HEK293T (cell line): ENCODE measurements around the gene PLD5.
"Not testable (repeated sequence)": the region's sequence is repeated elsewhere in the genome, so short reads cannot be mapped to it uniquely, and the experiment has no call there.

ENCODE experiments used
- CTCF ChIA-PET: fragments of 350-600 bp; formaldehyde crosslinking; extraction: SDS; loops from one replicate; lab custom pipeline; 2021; ENCODE audit warnings: antibody characterized with exemption, inconsistent platforms; lab: Yijun Ruan, JAX
- POLR2A ChIA-PET: fragments of 350-600 bp; formaldehyde crosslinking; extraction: SDS; loops from one replicate; lab custom pipeline; 2020; ENCODE audit warnings: antibody characterized with exemption, inconsistent platforms; lab: Yijun Ruan, JAX
- DNase-seq: peaks from one replicate; pipeline ENCODE4 v3.0.0; 2012; ENCODE audit warnings: mixed read lengths; ENCODE audit errors: extremely low spot score
- ARNT ChIP-seq: fragments of 450-650 bp; IDR thresholded peaks from 2 replicates; pipeline ENCODE4 v1.6.1; 2017; ENCODE audit warnings: mild to moderate bottlenecking
- BHLHE40 ChIP-seq: fragments of 450-650 bp; IDR thresholded peaks from 2 replicates; pipeline ENCODE4 v1.6.1; 2016; ENCODE audit warnings: mild to moderate bottlenecking, moderate library complexity, borderline replicate concordance
- CTBP1 ChIP-seq: fragments of 450-650 bp; IDR thresholded peaks from 2 replicates; pipeline ENCODE4 v1.6.1; 2016; ENCODE audit warnings: borderline replicate concordance
- ELF4 ChIP-seq: fragments of 450-650 bp; IDR thresholded peaks from 2 replicates; pipeline ENCODE4 v1.6.1; 2017; ENCODE audit warnings: antibody characterized with exemption
- FOXA1 ChIP-seq: fragments of 450-650 bp; IDR thresholded peaks from 2 replicates; pipeline ENCODE4 v1.6.1; 2016; ENCODE audit warnings: mild to moderate bottlenecking
- FOXK2 ChIP-seq: fragments of 450-650 bp; IDR thresholded peaks from 2 replicates; pipeline ENCODE4 v1.6.1; 2016; ENCODE audit warnings: mild to moderate bottlenecking
- FOXM1 ChIP-seq: fragments of 450-650 bp; IDR thresholded peaks from 2 replicates; pipeline ENCODE4 v1.6.1; 2017; ENCODE audit warnings: mild to moderate bottlenecking, borderline replicate concordance
- HDGF ChIP-seq: fragments of 450-650 bp; IDR thresholded peaks from 2 replicates; pipeline ENCODE4 v1.6.1; 2017; ENCODE audit warnings: antibody characterized with exemption, borderline replicate concordance
- L3MBTL2 ChIP-seq: fragments of 450-650 bp; conservative IDR thresholded peaks from 2 replicates; pipeline ENCODE4 v1.6.1; 2016; ENCODE audit warnings: mild to moderate bottlenecking
- LEF1 ChIP-seq: fragments of 450-650 bp; IDR thresholded peaks from 2 replicates; pipeline ENCODE4 v1.6.1; 2017; ENCODE audit warnings: mild to moderate bottlenecking, borderline replicate concordance
- NFRKB ChIP-seq: fragments of 450-650 bp; IDR thresholded peaks from 2 replicates; pipeline ENCODE4 v1.6.1; 2016; ENCODE audit warnings: mild to moderate bottlenecking, moderate library complexity
- SP1 ChIP-seq: fragments of 450-650 bp; IDR thresholded peaks from 2 replicates; pipeline ENCODE4 v1.6.1; 2017
- SUZ12 ChIP-seq: fragments of 450-650 bp; IDR thresholded peaks from 2 replicates; pipeline ENCODE4 v1.6.1; 2016; ENCODE audit warnings: mild to moderate bottlenecking
- TARDBP ChIP-seq: fragments of 450-650 bp; IDR thresholded peaks from 2 replicates; pipeline ENCODE4 v1.6.1; 2016
- ZNF384 ChIP-seq: fragments of 450-650 bp; IDR thresholded peaks from 2 replicates; pipeline ENCODE4 v1.6.1; 2016
- TF ChIP-seq, protein P1 (sequence below): fragments of 450-650 bp; IDR thresholded peaks from 2 replicates; pipeline ENCODE4 v1.6.1; 2016

Gene PLD5

DNA sequence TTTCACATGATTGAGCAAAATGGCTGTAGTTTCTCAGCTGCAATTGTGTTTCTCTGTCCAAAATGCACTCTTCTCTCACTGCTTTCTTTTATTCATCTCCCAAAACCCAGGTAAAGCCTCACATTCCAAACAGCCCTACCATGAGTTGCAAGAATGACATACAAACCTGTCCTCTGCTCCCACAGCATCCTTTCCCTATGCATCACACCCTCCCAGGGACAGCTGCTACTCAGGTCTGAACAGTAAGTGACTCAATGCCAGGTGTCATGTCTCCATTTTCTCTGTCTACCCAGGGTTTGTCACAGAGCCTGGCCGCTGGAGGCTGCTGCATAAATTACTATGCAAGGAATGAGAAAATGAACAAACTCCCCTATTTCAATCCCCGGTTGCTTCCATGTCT, 118.5 kb downstream of the PLD5 start:
- no peak for DNase-seq
- ChIA-PET CTCF (interaction anchor here (0.7 kb wide), 1 partner anchor 20 kb away, joined by 4 read pairs; no protein-coding TSS in a partner anchor), POLR2A (no interaction called here)
- TF ChIP-seq TARDBP (no peak), ZNF384 (no peak), ELF4 (no peak), SUZ12 (no peak), L3MBTL2 (no peak), BHLHE40 (no peak), NFRKB (no peak), SP1 (no peak), HDGF (no peak), CTBP1 (no peak), LEF1 (no peak), FOXK2 (no peak), ARNT (no peak)
- TF ChIP-seq, protein P1, sequence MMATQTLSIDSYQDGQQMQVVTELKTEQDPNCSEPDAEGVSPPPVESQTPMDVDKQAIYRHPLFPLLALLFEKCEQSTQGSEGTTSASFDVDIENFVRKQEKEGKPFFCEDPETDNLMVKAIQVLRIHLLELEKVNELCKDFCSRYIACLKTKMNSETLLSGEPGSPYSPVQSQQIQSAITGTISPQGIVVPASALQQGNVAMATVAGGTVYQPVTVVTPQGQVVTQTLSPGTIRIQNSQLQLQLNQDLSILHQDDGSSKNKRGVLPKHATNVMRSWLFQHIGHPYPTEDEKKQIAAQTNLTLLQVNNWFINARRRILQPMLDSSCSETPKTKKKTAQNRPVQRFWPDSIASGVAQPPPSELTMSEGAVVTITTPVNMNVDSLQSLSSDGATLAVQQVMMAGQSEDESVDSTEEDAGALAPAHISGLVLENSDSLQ: no peak

DNA sequence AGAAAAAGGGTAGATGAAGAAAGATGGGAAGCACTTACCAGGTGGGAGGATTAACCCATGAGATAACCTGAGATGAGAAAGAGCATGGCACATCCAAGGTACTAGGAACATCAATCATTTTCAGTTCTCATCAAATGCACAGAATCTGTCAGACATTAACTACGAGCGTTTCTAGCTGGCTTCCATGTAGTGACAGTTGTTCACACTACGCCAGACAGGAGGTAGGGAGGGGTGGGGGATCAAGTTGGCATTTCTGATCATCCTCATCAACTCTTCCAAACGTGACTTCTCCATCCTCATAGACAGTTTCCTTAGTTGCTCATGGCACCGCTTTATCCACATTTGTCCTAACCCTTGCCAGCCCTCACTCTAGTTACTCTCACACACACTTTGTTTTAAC, 120.2 kb downstream of the PLD5 start:
- POLR2A ChIA-PET: no interaction called here
- TF ChIP-seq, protein P1: no peak
- TF ChIP-seq ELF4: no peak
- no peak for TF ChIP-seq SP1
- TF ChIP-seq ARNT: no peak
- TF ChIP-seq FOXA1: no peak
- no peak for TF ChIP-seq L3MBTL2
- no peak for TF ChIP-seq TARDBP
- TF ChIP-seq LEF1: no peak
- TF ChIP-seq HDGF: no peak
- TF ChIP-seq ZNF384: no peak
- no peak for TF ChIP-seq FOXM1
- TF ChIP-seq FOXK2: no peak
- no peak for TF ChIP-seq NFRKB
- TF ChIP-seq BHLHE40: no peak
- no peak for TF ChIP-seq SUZ12
- CTCF ChIA-PET: no interaction called here
- DNase-seq: no peak

DNA sequence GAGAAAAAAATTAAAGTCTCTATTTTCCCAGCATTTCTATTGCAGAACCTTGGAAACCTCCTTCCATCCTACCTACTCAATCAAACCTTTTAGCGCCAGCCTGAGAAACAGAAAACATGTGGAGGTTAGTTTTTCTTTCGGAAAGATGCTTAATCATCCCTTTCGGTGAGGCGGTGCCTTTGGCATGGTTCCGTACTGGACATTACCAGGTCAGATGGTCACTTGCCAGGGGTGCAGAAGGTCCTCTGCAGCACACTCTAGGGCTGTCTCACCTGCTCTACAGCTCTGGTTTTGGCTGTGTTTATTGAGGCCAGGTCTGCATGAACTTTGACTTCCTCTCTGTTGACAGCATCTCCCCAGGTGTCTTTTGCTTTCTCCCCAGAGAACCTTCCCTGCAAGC, 121.5 kb downstream of the PLD5 start:
- DNase-seq: no peak
- POLR2A ChIA-PET: no interaction called here
- CTCF ChIA-PET: no interaction called here
- TF ChIP-seq HDGF: no peak
- no peak for TF ChIP-seq FOXM1
- no peak for TF ChIP-seq L3MBTL2
- no peak for TF ChIP-seq CTBP1
- no peak for TF ChIP-seq ZNF384
- no peak for TF ChIP-seq SUZ12
- TF ChIP-seq ARNT: no peak

DNA sequence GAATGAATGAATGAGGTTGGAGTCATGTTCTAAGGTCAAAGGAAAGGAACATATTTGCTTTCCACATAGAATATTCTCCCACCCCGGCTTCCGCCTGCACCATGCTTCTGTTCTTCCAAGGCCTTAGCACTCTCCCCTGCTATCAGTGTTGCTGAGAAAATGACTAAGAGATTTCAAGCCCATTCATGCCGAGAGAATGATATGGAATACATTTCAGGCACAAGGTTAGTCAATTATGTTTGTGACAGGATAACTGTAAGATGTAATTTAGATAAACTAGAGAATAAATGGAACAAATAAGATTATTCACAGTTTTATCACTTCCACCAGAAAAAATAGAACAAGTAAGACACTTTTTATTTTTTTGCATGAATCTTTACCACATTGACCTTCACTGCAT, 122.6 kb downstream of the PLD5 start:
- TF ChIP-seq L3MBTL2 (no peak), FOXA1 (no peak), BHLHE40 (no peak), TARDBP (no peak), ARNT (no peak), NFRKB (no peak)
- TF ChIP-seq, protein P1: no peak
- ChIA-PET POLR2A (no interaction called here), CTCF (no interaction called here)
- DNase-seq: no peak

DNA sequence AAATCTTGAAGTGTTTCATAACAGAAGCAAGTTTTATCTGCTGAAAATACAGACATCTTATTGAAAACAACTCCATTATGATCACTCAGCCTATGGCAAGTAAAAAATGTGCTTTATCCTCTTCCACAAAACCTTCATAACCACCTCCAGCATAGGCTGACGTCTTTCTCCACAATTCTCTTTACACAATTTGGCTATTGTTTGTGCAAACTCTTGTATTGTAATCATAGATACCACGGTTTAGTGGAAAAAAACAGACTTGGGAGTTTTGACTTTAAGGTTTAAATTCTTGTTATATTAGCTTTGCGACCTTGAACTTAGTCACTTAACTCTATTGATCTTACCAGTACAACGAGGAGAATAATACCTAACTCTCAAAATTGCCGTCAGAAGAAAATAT, 126.1 kb downstream of the PLD5 start:
- ChIA-PET CTCF (no interaction called here), POLR2A (no interaction called here)
- no peak for TF ChIP-seq HDGF
- no peak for TF ChIP-seq BHLHE40
- TF ChIP-seq TARDBP: no peak
- TF ChIP-seq SUZ12: no peak
- no peak for TF ChIP-seq FOXA1
- TF ChIP-seq ELF4: no peak
- no peak for DNase-seq

DNA sequence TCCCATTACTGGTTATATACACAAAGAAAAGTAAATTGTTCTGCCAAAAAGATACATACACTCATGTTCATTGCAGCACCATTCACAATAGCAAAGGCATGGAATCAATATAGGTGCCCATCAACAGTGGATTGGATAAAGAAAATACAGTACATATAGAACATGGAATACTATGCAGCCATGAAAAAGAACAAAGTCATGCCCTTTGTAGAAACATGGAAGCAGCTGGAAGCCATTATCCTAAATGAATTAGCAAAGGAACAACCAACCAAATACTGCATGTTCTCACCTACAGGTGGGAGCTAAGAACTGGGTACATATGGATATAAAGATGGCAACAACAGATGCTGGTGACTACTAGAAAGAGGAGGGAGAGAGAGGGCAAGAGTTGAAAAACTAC, 132.6 kb downstream of the PLD5 start:
- ChIA-PET CTCF (no interaction called here), POLR2A (no interaction called here)
- DNase-seq: no peak
- TF ChIP-seq ARNT (no peak), FOXK2 (no peak), ZNF384 (no peak), FOXA1 (no peak), BHLHE40 (no peak), ELF4 (no peak), CTBP1 (no peak), LEF1 (no peak), SUZ12 (no peak), TARDBP (no peak), L3MBTL2 (no peak), NFRKB (no peak), HDGF (no peak), FOXM1 (no peak), SP1 (no peak)
- TF ChIP-seq, protein P1: no peak

DNA sequence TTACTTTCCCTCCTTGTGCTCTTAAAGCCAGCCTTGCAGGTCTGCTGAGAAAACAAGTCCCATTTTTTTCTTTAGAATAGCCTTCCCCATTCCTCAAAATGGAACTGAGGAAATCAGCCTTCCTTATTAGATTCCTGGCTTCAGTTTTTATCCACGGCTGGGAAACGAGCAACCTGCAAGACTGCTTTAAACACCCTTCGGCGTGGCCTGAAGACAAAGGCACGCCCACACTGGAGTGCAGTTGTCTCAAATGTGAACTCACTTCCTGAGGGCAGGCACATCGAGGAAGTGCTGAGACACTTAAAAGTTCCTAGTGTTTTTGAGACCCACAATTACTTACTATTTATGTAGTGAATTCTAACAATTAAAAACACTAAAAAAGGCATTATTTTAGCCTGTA, 148.4 kb downstream of the PLD5 start:
- POLR2A ChIA-PET, CTCF ChIA-PET, DNase-seq: not testable (repeated sequence)

DNA sequence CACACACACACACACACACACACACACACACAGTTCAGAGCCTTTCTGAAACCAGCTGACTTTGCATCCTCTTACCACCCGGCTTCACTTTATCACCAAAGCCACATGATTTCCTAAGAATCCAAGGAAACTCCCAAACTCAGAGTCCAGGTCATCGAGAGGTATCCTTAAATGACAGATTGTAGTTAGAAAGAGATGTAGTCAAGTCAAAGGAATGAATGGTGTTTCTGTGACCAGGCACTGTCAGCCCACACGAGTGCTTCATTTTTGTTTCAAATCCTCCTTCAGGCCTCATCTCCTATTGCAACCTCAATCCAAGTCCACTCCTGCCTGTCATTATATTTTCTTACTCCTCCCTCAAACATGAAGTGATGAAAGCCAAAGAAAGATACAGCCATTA, 174.1 kb downstream of the PLD5 start:
- DNase-seq, CTCF ChIA-PET, POLR2A ChIA-PET: not testable (repeated sequence)
